ENCODE data around the gene WBP2. TPM values are rescaled to one million over a fixed set of nuclear protein-coding genes. Genes with fewer than 3 reads are reported as not detected.
A peak's percentile ranks its signal among the peaks of the same experiment; 100 is the strongest.

The WBP2 gene
- total and polyA plus RNA-seq, 2 of the 13 experiments (the other 11 are each of a cell fraction or from before 2014, with no cell fraction given), result 29.2 to 29.5 TPM

DNA sequence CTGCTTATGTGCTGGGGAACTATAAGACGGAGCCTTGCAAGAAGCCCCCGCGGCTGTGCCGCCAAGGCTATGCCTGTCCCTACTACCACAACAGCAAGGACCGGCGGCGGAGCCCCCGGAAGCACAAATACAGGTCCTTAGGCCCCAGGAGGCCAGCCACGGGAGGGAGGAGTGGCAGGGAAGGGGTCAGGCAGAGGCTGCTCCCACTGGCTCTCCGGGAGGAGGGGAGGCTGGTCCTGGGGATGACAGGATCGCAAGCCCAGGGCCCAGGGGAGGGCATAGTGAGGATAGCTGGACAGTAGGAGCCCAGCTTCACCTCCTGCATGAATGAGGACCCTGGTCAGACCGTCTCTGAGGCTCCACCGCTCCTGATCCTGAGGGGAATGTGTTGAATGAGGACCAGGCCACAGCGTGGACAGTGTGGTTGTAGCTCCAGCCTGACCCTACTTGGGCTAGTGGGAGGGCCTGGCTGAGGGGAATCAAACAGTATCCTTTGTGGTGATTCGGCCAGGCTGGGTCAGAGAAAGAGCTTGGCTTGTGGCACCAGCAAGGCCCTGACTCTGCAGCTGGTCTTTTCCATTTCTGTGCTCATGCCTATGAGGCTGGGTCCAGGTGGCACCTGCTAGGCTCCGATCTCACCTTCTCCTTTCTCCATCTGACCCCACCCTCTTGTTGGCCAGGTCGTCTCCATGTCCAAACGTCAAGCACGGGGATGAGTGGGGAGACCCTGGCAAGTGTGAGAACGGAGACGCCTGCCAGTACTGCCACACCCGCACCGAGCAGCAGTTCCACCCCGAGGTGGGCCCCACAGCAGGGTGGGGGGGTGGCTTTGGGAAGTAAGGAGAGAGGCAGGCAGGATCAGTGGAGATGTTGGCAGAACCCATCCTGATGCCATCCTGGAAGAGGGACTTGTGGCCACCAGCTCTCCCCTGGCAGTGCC lies 41.8 kb downstream of the WBP2 start:
- Histone ChIP-seq H2AFZ (ENCODE audit: low read length) (no peak overlapping the region), H3K4me1 (ENCODE audit: insufficient read depth, low read length) (no peaks in the 10 kb centered on the region), H3K79me2 (ENCODE audit: insufficient read depth, low read length) (no peaks in the 10 kb centered on the region), H4K20me1 (ENCODE audit: insufficient read depth, low read length) (no peaks in the 10 kb centered on the region), H3K27me3 (ENCODE audit: control insufficient read depth in 1 of 2, insufficient read depth in 2 of 2, low read length in 2 of 2) (no peaks in the 10 kb centered on the region), H3K9ac (ENCODE audit: insufficient read depth, low read depth, low read length) (no peak overlapping the region), H3K4me3 (replicated peaks in 1 of 3; ENCODE audit: insufficient read depth in 1 of 3, low read depth in 2 of 3, low read length in 3 of 3) (no peak overlapping the region), H3K9me3 (ENCODE audit: low read length) (no peaks in the 10 kb centered on the region), H3K27ac (ENCODE audit: extremely low read length, insufficient read depth, low read length) (no peak overlapping the region), H3K36me3 (replicated peaks in 1 of 2; ENCODE audit: control insufficient read depth in 1 of 2, insufficient read depth in 2 of 2, low read length in 2 of 2) (peaks cover 62 to 86% of the 10 kb centered on the region in 2 experiments), H3K4me2 (ENCODE audit: low read depth, low read length) (no peak overlapping the region)
- FAIRE-seq (no peak), DNase-seq (ENCODE audit: low spot score) (no peak), ATAC-seq (no peak)
- TF ChIP-seq RBM22 (optimal IDR thresholded peaks at IDR 0.05; ENCODE audit: low read length) (peak; percentile 66), GABPA (IDR thresholded peaks at IDR 0.05; ENCODE audit: low read depth, low read length) (no peak), GABPA (CRISPR knock-in tag; IDR thresholded peaks at IDR 0.05; ENCODE audit: low read depth) (no peak), ZNF660 (CRISPR knock-in tag; IDR thresholded peaks at IDR 0.05; ENCODE audit: borderline replicate concordance, low read depth) (no peak), ZNF891 (CRISPR knock-in tag; IDR thresholded peaks at IDR 0.05) (no peak), AKAP8 (CRISPR knock-in tag; IDR thresholded peaks at IDR 0.05) (0 out of 2 replicates have a peak, but pooled peaks have one; percentile 32), HNF4A (CRISPR knock-in tag; IDR thresholded peaks at IDR 0.05) (no peak), AGO2 (optimal IDR thresholded peaks at IDR 0.05; ENCODE audit: low read depth, low read length) (peak; percentile 38)
- TF ChIP-seq, protein P1, sequence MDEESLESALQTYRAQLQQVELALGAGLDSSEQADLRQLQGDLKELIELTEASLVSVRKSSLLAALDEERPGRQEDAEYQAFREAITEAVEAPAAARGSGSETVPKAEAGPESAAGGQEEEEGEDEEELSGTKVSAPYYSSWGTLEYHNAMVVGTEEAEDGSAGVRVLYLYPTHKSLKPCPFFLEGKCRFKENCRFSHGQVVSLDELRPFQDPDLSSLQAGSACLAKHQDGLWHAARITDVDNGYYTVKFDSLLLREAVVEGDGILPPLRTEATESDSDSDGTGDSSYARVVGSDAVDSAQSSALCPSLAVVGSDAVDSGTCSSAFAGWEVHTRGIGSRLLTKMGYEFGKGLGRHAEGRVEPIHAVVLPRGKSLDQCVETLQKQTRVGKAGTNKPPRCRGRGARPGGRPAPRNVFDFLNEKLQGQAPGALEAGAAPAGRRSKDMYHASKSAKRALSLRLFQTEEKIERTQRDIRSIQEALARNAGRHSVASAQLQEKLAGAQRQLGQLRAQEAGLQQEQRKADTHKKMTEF (CRISPR knock-in tag; IDR thresholded peaks at IDR 0.05), result no peak
- intact Hi-C loops (cut with micrococcal nuclease; ENCODE audit: unreplicated experiment) (no loop called here), in situ Hi-C loops (cut with HindIII; ENCODE audit: extremely low pct_ligation_motif_present, low pct_unique_long_range_greater_than_20kb) (no loop called here)
- BruUV-seq (replicated peaks), result no TSS peak
- CTCF ChIA-PET (ENCODE audit: low intra/inter-chr PET ratio, low total read pairs), result no interaction called here
- 97% methylated on average over 21 of the region's 24 CpGs for WGBS (ENCODE audit: low lambda C conversion rate)
- POLR2A ChIA-PET, result interaction anchor here (0.7 to 1.3 kb wide), 2 partner anchors 13 to 33 kb away, joined by 3 read pairs; no protein-coding TSS in a partner anchor

Data from HepG2 (cell line).